ENCODE results near the gene NDC80. TPM values are rescaled to one million over a fixed set of nuclear protein-coding genes. Genes with fewer than 3 reads are reported as not detected.

NDC80 gene
- total RNA-seq, 1 donor from 2014 or later: 98.1 TPM

DNA sequence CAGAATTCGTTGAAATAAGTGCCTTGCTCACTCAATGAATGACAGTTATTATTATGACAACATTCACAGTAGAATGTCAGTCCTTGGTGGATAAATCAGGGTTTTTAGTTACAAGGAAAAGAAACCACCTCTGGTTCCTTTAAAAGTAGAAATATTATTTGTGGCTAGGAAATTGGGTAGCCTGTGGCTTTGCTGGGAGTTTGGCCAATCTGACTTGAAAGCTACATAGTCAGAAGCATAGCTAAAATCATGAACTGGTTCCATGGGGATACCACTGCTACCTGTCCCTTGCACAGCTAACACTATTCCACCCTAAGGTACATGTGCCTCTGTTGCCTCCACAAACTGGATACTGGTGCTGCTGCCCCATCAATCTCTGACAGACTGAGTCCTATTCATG, 71.4 kb downstream of the NDC80 start:
- Mint-ChIP-seq H3K27ac (no peak overlapping the region), H3K4me3 (no peak overlapping the region), H3K27me3 (ENCODE audit: insufficient read depth, low read depth) (peaks cover 2% of the 10 kb centered on the region), H3K9me3 (no peaks in the 10 kb centered on the region), H3K4me1 (peaks cover 3% of the 10 kb centered on the region), H3K36me3 (no peaks in the 10 kb centered on the region)
- H3K27ac ChIP-seq: no peak overlapping the region
- H3K4me3 ChIP-seq: no peak overlapping the region
- H3K4me1 ChIP-seq: no peaks in the 10 kb centered on the region
- no peaks in the 10 kb centered on the region for H4K20me1 ChIP-seq (ENCODE audit: low read depth)
- no peaks in the 10 kb centered on the region for H3F3A ChIP-seq (ENCODE audit: low read depth)
- DNase-seq (ENCODE audit: low spot score): no peak
- H2AFZ ChIP-seq (replicated peaks): no peak overlapping the region
- no peak overlapping the region for H3K4me2 ChIP-seq
- TF ChIP-seq CTCF (IDR thresholded peaks at IDR 0.05) (no peak), EZH2phosphoT487 (IDR thresholded peaks at IDR 0.05) (no peak), EZH2 (IDR thresholded peaks at IDR 0.05) (no peak)
- no peaks in the 10 kb centered on the region for H3K36me3 ChIP-seq
- no peaks in the 10 kb centered on the region for H3K79me2 ChIP-seq (ENCODE audit: low read depth)
- H3K9ac ChIP-seq: no peak overlapping the region
- H3K9me3 ChIP-seq (ENCODE audit: low read depth): no peaks in the 10 kb centered on the region
- H3K27me3 ChIP-seq: no peaks in the 10 kb centered on the region

GRCh38 chr18:2644535-2644934, 73.2 kb downstream of the NDC80 start:
- no peaks in the 10 kb centered on the region for H3F3A ChIP-seq (ENCODE audit: low read depth)
- H3K9ac ChIP-seq: no peak overlapping the region
- no peak overlapping the region for H3K27ac ChIP-seq
- no peaks in the 10 kb centered on the region for H3K4me1 ChIP-seq
- no peak overlapping the region for H3K4me2 ChIP-seq
- H2AFZ ChIP-seq (replicated peaks): no peak overlapping the region
- Mint-ChIP-seq H3K9me3 (no peaks in the 10 kb centered on the region), H3K36me3 (no peaks in the 10 kb centered on the region), H3K4me3 (no peak overlapping the region), H3K27ac (no peak overlapping the region), H3K4me1 (peaks cover 3% of the 10 kb centered on the region), H3K27me3 (ENCODE audit: insufficient read depth, low read depth) (peaks cover 2% of the 10 kb centered on the region)
- no peaks in the 10 kb centered on the region for H3K79me2 ChIP-seq (ENCODE audit: low read depth)
- H3K27me3 ChIP-seq: no peaks in the 10 kb centered on the region
- H3K4me3 ChIP-seq: no peak overlapping the region
- no peak for TF ChIP-seq EZH2phosphoT487 (IDR thresholded peaks at IDR 0.05)
- no peak for TF ChIP-seq CTCF (IDR thresholded peaks at IDR 0.05)
- TF ChIP-seq EZH2 (IDR thresholded peaks at IDR 0.05): no peak
- H4K20me1 ChIP-seq (ENCODE audit: low read depth): no peaks in the 10 kb centered on the region
- H3K36me3 ChIP-seq: no peaks in the 10 kb centered on the region
- no peak for DNase-seq (ENCODE audit: low spot score)
- H3K9me3 ChIP-seq (ENCODE audit: low read depth): no peaks in the 10 kb centered on the region

- no peaks in the 10 kb centered on the region for H3K9me3 Mint-ChIP-seq
- peaks cover 13% of the 10 kb centered on the region for H3K4me1 Mint-ChIP-seq
- H3K4me1 ChIP-seq: peaks cover 5% of the 10 kb centered on the region
- no peak overlapping the region for H3K27ac Mint-ChIP-seq
- no peaks in the 10 kb centered on the region for H3K36me3 Mint-ChIP-seq
- no peak overlapping the region for H3K27ac ChIP-seq
- no peaks in the 10 kb centered on the region for H3K36me3 ChIP-seq
- peaks cover 11% of the 10 kb centered on the region for H4K20me1 ChIP-seq (ENCODE audit: low read depth)
- H3K4me3 Mint-ChIP-seq: no peak overlapping the region
- no peak for DNase-seq (ENCODE audit: low spot score)
- no peaks in the 10 kb centered on the region for H3K9me3 ChIP-seq (ENCODE audit: low read depth)
- H3K4me2 ChIP-seq: no peak overlapping the region
- H3K27me3 ChIP-seq: peaks cover 26% of the 10 kb centered on the region
- H3K9ac ChIP-seq: no peak overlapping the region
- H3K79me2 ChIP-seq (ENCODE audit: low read depth): peaks cover 12% of the 10 kb centered on the region
- no peak overlapping the region for H3K4me3 ChIP-seq
- TF ChIP-seq EZH2phosphoT487 (IDR thresholded peaks at IDR 0.05) (no peak), EZH2 (IDR thresholded peaks at IDR 0.05) (no peak), CTCF (IDR thresholded peaks at IDR 0.05) (no peak)
- peaks cover 4% of the 10 kb centered on the region for H3K27me3 Mint-ChIP-seq (ENCODE audit: insufficient read depth, low read depth)
- H3F3A ChIP-seq (ENCODE audit: low read depth): peaks cover 16% of the 10 kb centered on the region
- H2AFZ ChIP-seq (replicated peaks): no peak overlapping the region
These were observed 80.6 kb downstream of the NDC80 start for GRCh38 chr18:2651981-2652380.

Data from neural progenitor cell (in vitro differentiated cells).